Activated naive CD8-positive, alpha-beta T cell treated with anti-CD3 and anti-CD28 coated beads, Interleukin-2, amount 10 ng/mL, durations not matched to agents 7 days and 5 days (primary cell): Measurements from ENCODE around the gene SMOC2. TPM values are rescaled to one million over a fixed set of nuclear protein-coding genes. Genes with fewer than 3 reads are reported as not detected.

Source experiments
- ATAC-seq: fragments of 150-1000 bp; cut with Tn5 transposase; one replicate; pipeline ENCODE4 v1.10.0; 2021; ENCODE audit warnings: low read depth, moderate library complexity
- POLR2A ChIA-PET: fragments of 350-600 bp; sonication (Branson Sonifier 250); formaldehyde crosslinking; loops from one replicate; lab custom pipeline; 2021; ENCODE audit warnings: antibody characterized with exemption; lab: Charles Lee
- DNase-seq: peaks from one replicate; pipeline ENCODE4 v3.0.0; 2021
- H3K27ac Mint-ChIP-seq: one replicate; pipeline ENCODE4 v1.8.0; 2022; ENCODE audit warnings: mild to moderate bottlenecking, mixed read lengths
- H3K27me3 Mint-ChIP-seq: one replicate; pipeline ENCODE4 v1.8.0; 2022; ENCODE audit warnings: mild to moderate bottlenecking, moderate library complexity, mixed read lengths
- H3K36me3 Mint-ChIP-seq: one replicate; pipeline ENCODE4 v1.8.0; 2021; ENCODE audit warnings: mild to moderate bottlenecking, mixed read lengths
- H3K4me1 Mint-ChIP-seq: one replicate; pipeline ENCODE4 v1.8.0; 2021; ENCODE audit warnings: mixed read lengths
- H3K4me3 Mint-ChIP-seq: one replicate; pipeline ENCODE4 v1.8.0; 2022; ENCODE audit warnings: mild to moderate bottlenecking, moderate library complexity, mixed read lengths
- H3K9me3 Mint-ChIP-seq: one replicate; pipeline ENCODE4 v1.8.0; 2021; ENCODE audit warnings: mixed read lengths
- total RNA-seq, 2 experiments: library from RNA; stranded (reverse); gene quantifications; one replicate each; pipeline ENCODE4 v1.2.3, GENCODE V29; 2021

The SMOC2 gene
- total RNA-seq, 2 experiments from 2014 or later, result not detected

DNA sequence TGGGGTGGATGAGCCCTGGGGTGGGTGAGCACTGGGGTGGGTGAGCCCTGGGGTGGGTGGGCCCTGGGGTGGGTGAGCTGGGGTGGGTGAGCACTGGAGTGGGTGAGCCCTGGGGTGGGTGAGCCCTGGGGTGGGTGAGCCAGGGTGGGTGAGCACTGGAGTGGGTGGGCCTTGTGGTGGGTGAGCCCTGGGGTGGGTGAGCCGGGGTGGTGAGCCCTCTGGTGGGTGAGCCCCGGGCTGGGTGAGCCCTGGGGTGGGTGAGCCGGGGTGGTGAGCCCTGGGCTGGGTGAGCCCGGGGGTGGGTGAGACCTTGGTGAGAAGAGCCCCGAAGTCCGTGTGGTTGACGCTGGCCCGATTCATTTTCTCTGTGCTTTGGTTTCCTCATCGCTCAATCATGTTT lies 18.6 kb downstream of the SMOC2 start:
- POLR2A ChIA-PET, result no interaction called here
- H3K27me3 Mint-ChIP-seq, result no peaks in the 10 kb centered on the region
- no peaks in the 10 kb centered on the region for H3K9me3 Mint-ChIP-seq
- no peak overlapping the region for H3K27ac Mint-ChIP-seq
- no peak overlapping the region for H3K4me3 Mint-ChIP-seq
- H3K36me3 Mint-ChIP-seq, result no peaks in the 10 kb centered on the region
- DNase-seq (no peak), ATAC-seq (no peak)
- no peaks in the 10 kb centered on the region for H3K4me1 Mint-ChIP-seq

DNA sequence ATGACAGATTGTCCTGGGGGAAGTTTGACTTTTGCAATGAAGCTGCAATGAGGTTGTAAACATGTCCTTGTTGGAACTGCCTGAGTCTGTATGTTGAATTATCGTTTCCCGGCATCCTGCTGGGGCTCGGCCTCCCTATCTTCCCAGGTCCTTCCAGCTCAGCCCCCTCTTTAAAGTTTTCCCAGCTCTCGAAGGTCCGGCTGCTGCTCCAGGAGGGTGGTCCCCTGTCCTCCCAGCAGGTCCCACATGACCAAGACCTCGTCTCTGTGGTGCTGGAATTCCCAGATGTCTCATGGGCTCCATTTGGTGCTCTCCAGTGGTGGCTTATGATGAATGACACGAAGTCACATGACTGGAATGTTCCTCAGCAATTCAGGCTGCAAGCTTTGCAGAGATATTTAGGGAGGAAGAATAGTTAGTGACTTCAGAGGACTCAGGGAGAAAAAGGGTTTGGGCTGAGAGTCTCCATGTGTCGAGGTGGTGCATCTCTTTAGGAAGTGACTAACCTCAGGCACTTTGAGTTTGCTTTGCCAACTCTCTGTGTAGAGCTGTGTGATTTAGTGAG lies 21.4 kb downstream of the SMOC2 start:
- ATAC-seq (no peak), DNase-seq (no peak)
- no peak overlapping the region for H3K4me3 Mint-ChIP-seq
- POLR2A ChIA-PET, result no interaction called here
- H3K4me1 Mint-ChIP-seq, result no peaks in the 10 kb centered on the region
- H3K27me3 Mint-ChIP-seq, result no peaks in the 10 kb centered on the region
- H3K36me3 Mint-ChIP-seq, result no peaks in the 10 kb centered on the region
- H3K27ac Mint-ChIP-seq, result no peak overlapping the region
- H3K9me3 Mint-ChIP-seq, result no peaks in the 10 kb centered on the region

DNA sequence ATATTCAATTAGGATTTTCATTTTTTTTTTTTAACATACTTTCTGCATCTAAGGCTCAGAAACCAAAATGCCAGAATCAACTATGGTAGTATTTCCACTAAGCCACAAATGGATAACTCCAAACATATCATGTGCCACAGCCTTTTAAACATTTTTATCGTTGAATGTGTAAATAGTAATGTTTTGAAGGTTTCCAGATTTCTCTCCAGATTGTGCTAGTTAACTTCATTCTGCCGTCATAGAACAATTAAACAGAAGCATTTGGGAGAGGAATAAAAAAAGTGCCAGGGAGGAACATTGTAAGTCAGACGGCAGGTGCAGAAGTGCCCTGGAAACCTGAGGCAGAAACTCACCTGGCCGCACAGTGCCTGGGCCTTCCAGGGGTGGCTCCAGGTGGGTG lies 23.6 kb downstream of the SMOC2 start:
- H3K4me3 Mint-ChIP-seq, result no peak overlapping the region
- ATAC-seq (no peak), DNase-seq (no peak)
- POLR2A ChIA-PET, result no interaction called here
- H3K4me1 Mint-ChIP-seq, result no peaks in the 10 kb centered on the region
- H3K36me3 Mint-ChIP-seq, result no peaks in the 10 kb centered on the region
- H3K27ac Mint-ChIP-seq, result no peak overlapping the region
- H3K27me3 Mint-ChIP-seq, result no peaks in the 10 kb centered on the region
- H3K9me3 Mint-ChIP-seq, result no peaks in the 10 kb centered on the region

DNA sequence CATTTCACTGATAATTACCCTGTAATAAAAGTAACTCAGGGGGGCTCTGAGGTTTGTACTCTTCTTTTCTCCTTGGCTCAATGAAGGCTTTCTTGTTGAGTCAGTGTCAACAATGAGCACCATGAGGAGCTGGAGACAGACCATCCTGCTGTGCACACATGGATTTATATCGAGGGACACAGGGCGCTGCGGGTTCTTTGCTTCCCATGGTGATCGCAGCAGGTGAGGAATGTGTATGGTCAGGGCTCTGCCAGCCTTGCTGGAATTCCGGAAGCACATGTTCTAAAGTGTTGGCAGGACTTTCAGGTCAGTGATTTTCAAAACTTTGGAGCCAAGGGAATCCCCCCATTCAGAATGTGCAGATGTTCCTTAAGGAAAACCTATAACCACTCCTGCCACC lies 27.1 kb downstream of the SMOC2 start:
- Mint-ChIP-seq H3K27me3 (no peaks in the 10 kb centered on the region), H3K4me1 (no peaks in the 10 kb centered on the region), H3K9me3 (no peaks in the 10 kb centered on the region), H3K27ac (no peak overlapping the region), H3K36me3 (no peaks in the 10 kb centered on the region), H3K4me3 (no peak overlapping the region)
- DNase-seq (no peak), ATAC-seq (no peak)
- POLR2A ChIA-PET, result no interaction called here

DNA sequence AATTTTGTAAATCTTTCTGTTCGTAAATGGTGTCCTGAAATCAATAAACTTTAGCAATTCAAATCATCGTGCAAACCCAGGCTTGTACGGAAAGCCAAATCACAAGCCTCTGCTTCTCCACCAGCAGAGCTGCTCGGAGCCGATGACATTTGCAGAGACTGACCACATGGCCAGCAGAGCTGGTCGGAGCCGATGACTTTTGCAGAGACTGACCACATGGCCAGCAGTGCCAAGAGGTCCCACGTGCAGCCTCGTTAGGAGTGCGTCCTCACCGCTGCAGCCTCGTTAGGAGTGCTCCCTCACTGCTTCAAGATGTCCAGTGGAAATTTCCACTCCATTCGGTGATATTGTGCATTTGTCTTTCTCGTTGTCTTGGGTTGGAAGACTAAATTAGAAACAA lies 28.5 kb downstream of the SMOC2 start:
- ATAC-seq (no peak), DNase-seq (no peak)
- POLR2A ChIA-PET, result no interaction called here
- Mint-ChIP-seq H3K9me3 (no peaks in the 10 kb centered on the region), H3K4me1 (no peaks in the 10 kb centered on the region), H3K27ac (no peak overlapping the region), H3K36me3 (no peaks in the 10 kb centered on the region), H3K4me3 (no peak overlapping the region), H3K27me3 (no peaks in the 10 kb centered on the region)

DNA sequence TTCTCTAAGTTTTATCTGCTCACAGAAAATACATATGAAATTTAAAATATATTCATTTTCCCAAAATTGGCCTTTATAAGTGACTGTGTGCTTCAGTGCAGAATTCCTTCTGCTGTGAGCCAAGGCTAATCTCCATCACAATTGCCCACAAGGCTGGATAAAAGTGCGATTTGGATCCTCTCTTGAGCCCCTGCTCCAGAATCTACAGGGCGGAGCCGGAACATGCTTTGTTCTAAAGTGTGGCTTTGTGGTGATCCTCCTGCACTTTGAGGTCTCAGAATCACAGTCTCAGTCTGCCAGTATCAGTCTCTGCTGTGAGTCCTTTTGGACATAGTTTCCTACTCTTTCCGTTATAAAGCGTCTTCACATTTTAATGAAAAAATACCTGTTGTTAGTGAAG lies 28.9 kb downstream of the SMOC2 start:
- Mint-ChIP-seq H3K4me1 (no peaks in the 10 kb centered on the region), H3K9me3 (no peaks in the 10 kb centered on the region), H3K27me3 (no peaks in the 10 kb centered on the region), H3K4me3 (no peak overlapping the region), H3K36me3 (no peaks in the 10 kb centered on the region), H3K27ac (no peak overlapping the region)
- no peak for DNase-seq
- POLR2A ChIA-PET, result no interaction called here
- no peak for ATAC-seq

DNA sequence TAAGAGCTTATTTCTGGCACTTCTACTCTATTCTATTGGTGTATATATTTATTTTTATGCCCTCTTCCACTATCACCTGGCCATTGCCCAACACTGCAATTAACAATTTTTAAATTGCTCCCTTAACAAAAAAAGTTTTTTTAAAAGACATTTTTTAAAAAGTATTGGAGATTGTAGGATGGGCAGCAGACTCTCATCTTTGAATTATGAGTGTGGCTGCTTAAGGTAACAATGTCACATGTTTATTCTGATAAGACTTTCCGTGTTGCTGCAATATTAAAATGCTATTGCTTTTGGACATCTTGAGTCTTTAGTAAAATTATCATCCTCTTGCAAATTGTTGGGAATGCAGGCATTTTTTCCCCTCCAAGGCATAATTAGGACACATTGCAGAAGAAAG lies 31.4 kb downstream of the SMOC2 start:
- Mint-ChIP-seq H3K27me3 (no peaks in the 10 kb centered on the region), H3K27ac (no peak overlapping the region), H3K4me1 (no peaks in the 10 kb centered on the region), H3K36me3 (no peaks in the 10 kb centered on the region), H3K4me3 (no peak overlapping the region), H3K9me3 (no peaks in the 10 kb centered on the region)
- DNase-seq (no peak), ATAC-seq (no peak)
- POLR2A ChIA-PET, result no interaction called here

DNA sequence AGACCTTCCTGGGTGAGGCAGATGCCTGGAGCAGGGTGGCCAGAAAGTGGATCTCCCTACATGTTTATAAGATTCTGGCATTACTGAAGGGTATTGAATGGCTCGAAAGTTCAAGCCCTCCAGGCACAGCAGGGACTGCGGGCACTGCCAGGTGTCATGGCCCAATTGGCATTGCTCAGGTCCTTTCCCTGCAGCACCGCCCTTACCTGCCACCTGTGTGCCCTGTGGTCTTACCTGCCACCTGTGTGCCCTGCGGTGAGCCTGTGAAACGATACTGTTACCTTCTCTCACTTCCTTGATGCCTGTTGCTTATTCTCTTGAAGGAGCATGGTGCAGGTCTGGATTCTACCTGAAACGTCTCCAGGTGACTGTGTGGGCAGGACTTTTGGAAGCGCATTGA lies 32.2 kb downstream of the SMOC2 start:
- Mint-ChIP-seq H3K27ac (no peak overlapping the region), H3K4me1 (no peaks in the 10 kb centered on the region), H3K27me3 (no peaks in the 10 kb centered on the region), H3K36me3 (no peaks in the 10 kb centered on the region), H3K4me3 (no peak overlapping the region), H3K9me3 (no peaks in the 10 kb centered on the region)
- DNase-seq (no peak), ATAC-seq (no peak)
- POLR2A ChIA-PET, result no interaction called here

DNA sequence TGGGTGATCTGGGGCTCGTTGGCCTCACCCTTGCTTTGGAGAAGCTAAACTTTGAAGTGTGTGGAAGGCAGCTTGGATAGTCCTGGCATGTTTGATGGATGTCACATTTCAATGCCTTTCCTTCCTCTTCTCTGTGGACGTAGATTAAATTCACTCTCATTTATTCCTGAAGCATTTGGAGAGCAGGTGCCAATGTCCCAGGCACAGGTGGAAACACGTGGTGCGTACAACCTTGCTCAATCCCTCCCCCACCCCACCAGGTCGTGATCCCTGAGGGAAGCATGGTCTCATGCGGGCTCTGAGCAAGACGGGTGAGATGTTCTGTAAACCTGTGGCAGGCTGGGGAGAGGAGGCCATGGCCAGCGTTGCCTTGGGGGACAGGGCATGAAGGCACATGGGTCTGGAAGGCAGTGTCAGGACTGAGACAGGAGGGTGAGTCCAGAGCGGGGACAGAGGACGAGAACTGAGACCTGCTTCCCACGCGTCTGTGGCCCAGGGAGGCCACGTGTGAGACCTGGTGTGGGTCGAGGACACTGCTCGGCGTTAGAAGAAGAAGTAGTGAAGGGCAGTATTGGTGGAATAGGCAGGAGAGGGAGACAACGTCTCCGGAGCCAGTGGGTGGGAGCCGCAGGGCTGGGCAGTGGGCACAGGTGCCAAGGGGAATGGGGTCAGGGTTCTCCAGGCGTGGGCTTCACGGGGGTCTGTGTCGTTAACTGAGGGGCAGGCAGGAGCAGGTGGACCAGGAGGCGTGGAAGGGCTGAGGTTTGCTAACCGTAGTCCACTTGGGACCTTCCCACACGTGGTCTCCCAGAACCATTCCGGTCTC lies 34.4 kb downstream of the SMOC2 start:
- H3K27me3 Mint-ChIP-seq, result no peaks in the 10 kb centered on the region
- no peaks in the 10 kb centered on the region for H3K9me3 Mint-ChIP-seq
- DNase-seq, result no peak
- no peaks in the 10 kb centered on the region for H3K36me3 Mint-ChIP-seq
- H3K4me1 Mint-ChIP-seq, result no peaks in the 10 kb centered on the region
- POLR2A ChIA-PET, result no interaction called here
- no peak for ATAC-seq
- H3K27ac Mint-ChIP-seq, result no peak overlapping the region
- no peak overlapping the region for H3K4me3 Mint-ChIP-seq

DNA sequence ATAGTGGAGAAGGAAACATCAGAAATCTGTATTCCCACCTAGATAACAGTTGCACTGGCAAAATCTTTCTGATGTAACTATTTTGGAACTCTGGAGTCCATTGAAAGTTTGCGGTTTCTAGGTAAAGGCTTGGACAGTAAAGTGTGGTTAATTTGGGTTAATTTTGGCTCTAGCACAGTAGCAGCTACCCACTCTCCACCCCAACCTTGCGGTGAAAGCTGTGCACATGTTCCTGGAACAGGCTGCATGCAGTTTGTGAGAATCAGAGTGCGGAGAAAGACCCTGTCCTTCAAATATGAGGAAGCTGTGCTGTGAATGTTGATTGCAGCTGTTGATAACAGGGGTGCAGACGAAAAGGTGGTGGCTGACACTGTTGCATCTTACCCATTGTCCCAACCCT lies 38.4 kb downstream of the SMOC2 start:
- Mint-ChIP-seq H3K27ac (no peak overlapping the region), H3K27me3 (peaks cover 5% of the 10 kb centered on the region), H3K4me3 (no peak overlapping the region), H3K4me1 (no peaks in the 10 kb centered on the region), H3K36me3 (no peaks in the 10 kb centered on the region), H3K9me3 (peaks cover 4% of the 10 kb centered on the region)
- ATAC-seq (no peak), DNase-seq (no peak)
- POLR2A ChIA-PET, result no interaction called here

DNA sequence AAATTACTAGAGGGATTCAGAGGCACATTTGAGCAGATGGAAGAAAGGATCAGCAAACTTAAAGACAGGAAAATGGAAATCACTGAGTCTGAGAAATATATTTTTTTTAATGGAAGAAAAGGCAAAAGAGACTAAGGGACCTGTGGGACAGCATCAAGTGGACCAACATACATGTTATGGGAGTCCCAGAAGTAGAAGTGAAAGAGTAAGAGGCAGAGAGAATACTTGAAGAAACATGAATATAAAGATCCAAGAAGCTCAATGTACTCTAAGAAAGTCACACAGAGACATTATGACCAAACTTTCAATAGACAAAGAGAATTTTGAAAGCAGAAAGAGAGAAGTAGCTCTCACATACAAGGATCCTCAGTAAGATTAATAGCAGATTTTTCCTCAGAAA lies 39.5 kb downstream of the SMOC2 start:
- peaks cover 5% of the 10 kb centered on the region for H3K27me3 Mint-ChIP-seq
- H3K27ac Mint-ChIP-seq, result no peak overlapping the region
- no peak overlapping the region for H3K4me3 Mint-ChIP-seq
- H3K36me3 Mint-ChIP-seq, result no peaks in the 10 kb centered on the region
- no peaks in the 10 kb centered on the region for H3K4me1 Mint-ChIP-seq
- POLR2A ChIA-PET, result no interaction called here
- ATAC-seq (no peak), DNase-seq (no peak)
- H3K9me3 Mint-ChIP-seq, result peaks cover 4% of the 10 kb centered on the region

DNA sequence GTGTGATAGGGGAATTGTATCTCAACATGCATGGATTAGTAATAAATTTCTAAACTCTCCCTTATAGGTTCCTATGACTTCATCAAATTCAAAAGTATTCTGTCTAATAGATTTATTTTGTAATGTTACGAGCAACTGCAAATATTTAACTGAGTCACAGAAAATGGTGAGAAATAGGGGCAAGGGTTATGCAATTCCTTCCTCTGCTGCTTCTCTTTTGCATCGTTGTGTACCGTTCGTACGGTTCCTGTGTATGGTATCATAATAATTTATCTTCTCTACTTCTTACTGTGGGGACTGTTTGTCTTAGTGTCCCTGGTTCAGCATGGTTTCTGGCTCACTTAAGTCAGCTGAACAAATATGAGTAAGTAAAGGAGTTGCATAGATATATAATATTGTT lies 44.8 kb downstream of the SMOC2 start:
- POLR2A ChIA-PET, result no interaction called here
- Mint-ChIP-seq H3K4me1 (no peaks in the 10 kb centered on the region), H3K27me3 (peaks cover 7% of the 10 kb centered on the region), H3K9me3 (peaks cover 2% of the 10 kb centered on the region), H3K4me3 (no peak overlapping the region), H3K36me3 (no peaks in the 10 kb centered on the region), H3K27ac (no peak overlapping the region)
- no peak for DNase-seq
- ATAC-seq, result no peak

DNA sequence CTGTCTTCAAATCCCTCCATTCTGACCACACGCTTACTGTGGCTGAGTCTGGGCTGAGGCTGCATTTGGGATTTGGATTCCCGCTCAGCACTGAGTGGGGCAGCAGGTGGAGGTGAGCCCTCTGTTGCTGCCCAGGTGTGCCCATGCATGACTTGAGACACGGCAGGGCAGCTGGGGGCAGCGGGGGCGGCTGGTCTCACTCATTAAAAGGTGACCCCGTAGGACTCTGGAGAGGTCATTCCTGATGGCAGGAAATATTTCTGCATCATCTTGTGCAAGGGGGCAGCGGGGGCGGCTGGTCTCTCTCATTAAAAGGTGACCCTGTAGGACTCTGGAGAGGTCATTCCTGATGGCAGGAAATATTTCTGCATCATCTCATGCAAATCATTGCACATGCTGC lies 49.8 kb downstream of the SMOC2 start:
- DNase-seq (no peak), ATAC-seq (no peak)
- no peaks in the 10 kb centered on the region for H3K4me1 Mint-ChIP-seq
- H3K27ac Mint-ChIP-seq, result no peak overlapping the region
- no peaks in the 10 kb centered on the region for H3K36me3 Mint-ChIP-seq
- POLR2A ChIA-PET, result no interaction called here
- H3K9me3 Mint-ChIP-seq, result no peaks in the 10 kb centered on the region
- H3K4me3 Mint-ChIP-seq, result no peak overlapping the region
- peaks cover 2% of the 10 kb centered on the region for H3K27me3 Mint-ChIP-seq

DNA sequence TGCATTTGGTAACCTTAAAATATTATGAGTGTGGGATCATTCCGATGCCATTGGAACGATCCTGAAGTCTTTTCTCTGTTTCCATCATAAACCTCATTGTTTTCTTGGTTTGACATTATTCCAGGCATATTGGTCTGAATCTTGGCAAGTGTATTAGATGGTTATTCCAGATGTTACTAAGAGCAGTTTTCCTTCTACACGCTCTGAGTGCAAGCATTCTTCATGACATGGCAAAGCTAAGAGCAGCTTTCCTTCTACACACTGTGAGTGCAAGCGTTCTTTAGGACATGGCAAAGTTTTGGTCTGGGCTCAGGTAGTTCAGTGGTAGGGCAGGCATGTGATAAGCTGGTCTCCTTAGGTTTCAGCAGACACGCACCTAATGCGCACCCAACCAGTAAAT lies 53.0 kb downstream of the SMOC2 start:
- H3K27me3 Mint-ChIP-seq, result no peaks in the 10 kb centered on the region
- no peaks in the 10 kb centered on the region for H3K4me1 Mint-ChIP-seq
- no peaks in the 10 kb centered on the region for H3K9me3 Mint-ChIP-seq
- no peaks in the 10 kb centered on the region for H3K36me3 Mint-ChIP-seq
- H3K27ac Mint-ChIP-seq, result no peak overlapping the region
- DNase-seq, result no peak
- ATAC-seq, result no peak
- no peak overlapping the region for H3K4me3 Mint-ChIP-seq
- POLR2A ChIA-PET, result no interaction called here
